MCF 10A (cell line): ENCODE data around the gene NEK4. TPM values are rescaled to one million over a fixed set of nuclear protein-coding genes. Genes with fewer than 3 reads are reported as not detected.

ENCODE experiments used
- BruUV-seq: library from RNA; stranded (reverse); fragments of 400-500 nt; replicated peaks from 2 replicates; lab custom pipeline; 2021; lab: Mats Ljungman, UMichigan
- CTCF ChIA-PET: fragments of 300-600 bp; sonication (Branson Sonifier 250); formaldehyde crosslinking; extraction: SDS; loops from one replicate; lab custom pipeline; 2021; ENCODE audit warnings: antibody characterized with exemption, inconsistent platforms; lab: Yijun Ruan, JAX
- POLR2A ChIA-PET: fragments of 300-600, 350-650 bp; sonication (Branson Sonifier 250); formaldehyde crosslinking; extraction: SDS; loops from one replicate; lab custom pipeline; 2020; ENCODE audit warnings: antibody characterized with exemption, inconsistent platforms; lab: Yijun Ruan, JAX
- DNase-seq: peaks from one replicate; pipeline ENCODE4 v3.0.0-alpha.2; 2018; ENCODE audit not compliant: unreplicated experiment
- H3K27ac Mint-ChIP-seq: one replicate; pipeline ENCODE4 v1.8.0; 2022; ENCODE audit warnings: mild to moderate bottlenecking, low read depth, mixed read lengths; ENCODE audit not compliant: unreplicated experiment
- H3K27me3 Mint-ChIP-seq: one replicate; pipeline ENCODE4 v1.8.0; 2022; ENCODE audit warnings: mixed read lengths; ENCODE audit not compliant: insufficient read depth, unreplicated experiment
- H3K36me3 Mint-ChIP-seq: one replicate; pipeline ENCODE4 v1.8.0; 2022; ENCODE audit warnings: mild to moderate bottlenecking, moderate library complexity, mixed read lengths; ENCODE audit not compliant: insufficient read depth, unreplicated experiment
- H3K4me1 Mint-ChIP-seq: one replicate; pipeline ENCODE4 v1.8.0; 2022; ENCODE audit warnings: mixed read lengths; ENCODE audit not compliant: insufficient read depth, unreplicated experiment
- H3K4me3 Mint-ChIP-seq: one replicate; pipeline ENCODE4 v1.8.0; 2022; ENCODE audit warnings: mild to moderate bottlenecking, moderate library complexity, mixed read lengths; ENCODE audit not compliant: unreplicated experiment
- H3K9me3 Mint-ChIP-seq: one replicate; pipeline ENCODE4 v1.8.0; 2022; ENCODE audit warnings: mixed read lengths; ENCODE audit not compliant: unreplicated experiment
- CTCF ChIP-seq: fragments of 200-600 bp; IDR thresholded peaks from one replicate; pipeline ENCODE4 v1.8.0; 2022; ENCODE audit warnings: antibody characterized with exemption, mild to moderate bottlenecking; ENCODE audit not compliant: unreplicated experiment
- intact Hi-C: fragments of 100-400 bp; cut with micrococcal nuclease; formaldehyde crosslinking; loops from 2 replicates; pipeline ENCODE4 v1.14.1; 2022
- total RNA-seq: library from RNA; stranded (reverse); gene quantifications from 2 replicates; pipeline ENCODE4 v1.2.3, GENCODE V29; 2022

Gene NEK4
- total RNA-seq, 1 experiment from 2014 or later = 24.6 TPM

GRCh38 chr3:52791366-52791765 lies 20.6 kb upstream of the NEK4 start:
- Mint-ChIP-seq H3K4me3 (no peak overlapping the region), H3K27me3 (no peaks in the 10 kb centered on the region), H3K36me3 (no peaks in the 10 kb centered on the region), H3K27ac (no peak overlapping the region), H3K4me1 (peaks cover 6% of the 10 kb centered on the region), H3K9me3 (no peaks in the 10 kb centered on the region)
- ChIA-PET POLR2A (no interaction called here), CTCF (interaction anchor here (0.6 to 1.4 kb wide), 2 partner anchors 21 to 940 kb away, joined by 3 read pairs; no protein-coding TSS in a partner anchor)
- TF ChIP-seq CTCF = no peak
- no TSS peak for BruUV-seq
- DNase-seq = no peak
- intact Hi-C loops = no loop called here

GRCh38 chr3:52790741-52791140 lies 20.0 kb upstream of the NEK4 start:
- TF ChIP-seq CTCF = no peak
- H3K4me3 Mint-ChIP-seq = no peak overlapping the region
- BruUV-seq = no TSS peak
- ChIA-PET POLR2A (no interaction called here), CTCF (no interaction called here)
- no peaks in the 10 kb centered on the region for H3K27me3 Mint-ChIP-seq
- peaks cover 6% of the 10 kb centered on the region for H3K4me1 Mint-ChIP-seq
- no peaks in the 10 kb centered on the region for H3K9me3 Mint-ChIP-seq
- no peak overlapping the region for H3K27ac Mint-ChIP-seq
- DNase-seq = no peak
- no peaks in the 10 kb centered on the region for H3K36me3 Mint-ChIP-seq
- intact Hi-C loops = no loop called here

- Mint-ChIP-seq H3K36me3 (no peaks in the 10 kb centered on the region), H3K27me3 (no peaks in the 10 kb centered on the region), H3K4me3 (no peak overlapping the region), H3K9me3 (no peaks in the 10 kb centered on the region), H3K4me1 (peaks cover 6% of the 10 kb centered on the region), H3K27ac (no peak overlapping the region)
- no peak for DNase-seq
- intact Hi-C loops = no loop called here
- CTCF ChIA-PET = no interaction called here
- no peak for TF ChIP-seq CTCF
- no TSS peak for BruUV-seq
- POLR2A ChIA-PET = no interaction called here
Observed at GRCh38 chr3:52790337-52790736, 19.6 kb upstream of the NEK4 start.

GRCh38 chr3:52789746-52790040 lies 19.0 kb upstream of the NEK4 start:
- ChIA-PET POLR2A (no interaction called here), CTCF (interaction anchor here (0.6 to 1.1 kb wide), 2 partner anchors 10 to 407 kb away, joined by 3 to 4 read pairs; no protein-coding TSS in a partner anchor)
- Mint-ChIP-seq H3K4me1 (peaks cover 6% of the 10 kb centered on the region), H3K27me3 (no peaks in the 10 kb centered on the region), H3K4me3 (no peak overlapping the region), H3K36me3 (no peaks in the 10 kb centered on the region), H3K9me3 (no peaks in the 10 kb centered on the region), H3K27ac (no peak overlapping the region)
- intact Hi-C loops = no loop called here
- TF ChIP-seq CTCF = no peak
- DNase-seq = no peak
- BruUV-seq = no TSS peak
